KBM-7 (cell line): ENCODE measurements around the gene INSIG2.

ENCODE experiments used
- DNase-seq: peaks from one replicate; pipeline ENCODE4 v3.0.0-alpha.2; 2015
- in situ Hi-C: fragments of 300-500 bp; cut with MboI; formaldehyde crosslinking; loops from 2 replicates; pipeline ENCODE4 v1.14.3; 2020; ENCODE audit warnings: low sequenced_read_pairs, low pct_unique_long_range_greater_than_20kb, mixed read lengths

The INSIG2 gene

DNA sequence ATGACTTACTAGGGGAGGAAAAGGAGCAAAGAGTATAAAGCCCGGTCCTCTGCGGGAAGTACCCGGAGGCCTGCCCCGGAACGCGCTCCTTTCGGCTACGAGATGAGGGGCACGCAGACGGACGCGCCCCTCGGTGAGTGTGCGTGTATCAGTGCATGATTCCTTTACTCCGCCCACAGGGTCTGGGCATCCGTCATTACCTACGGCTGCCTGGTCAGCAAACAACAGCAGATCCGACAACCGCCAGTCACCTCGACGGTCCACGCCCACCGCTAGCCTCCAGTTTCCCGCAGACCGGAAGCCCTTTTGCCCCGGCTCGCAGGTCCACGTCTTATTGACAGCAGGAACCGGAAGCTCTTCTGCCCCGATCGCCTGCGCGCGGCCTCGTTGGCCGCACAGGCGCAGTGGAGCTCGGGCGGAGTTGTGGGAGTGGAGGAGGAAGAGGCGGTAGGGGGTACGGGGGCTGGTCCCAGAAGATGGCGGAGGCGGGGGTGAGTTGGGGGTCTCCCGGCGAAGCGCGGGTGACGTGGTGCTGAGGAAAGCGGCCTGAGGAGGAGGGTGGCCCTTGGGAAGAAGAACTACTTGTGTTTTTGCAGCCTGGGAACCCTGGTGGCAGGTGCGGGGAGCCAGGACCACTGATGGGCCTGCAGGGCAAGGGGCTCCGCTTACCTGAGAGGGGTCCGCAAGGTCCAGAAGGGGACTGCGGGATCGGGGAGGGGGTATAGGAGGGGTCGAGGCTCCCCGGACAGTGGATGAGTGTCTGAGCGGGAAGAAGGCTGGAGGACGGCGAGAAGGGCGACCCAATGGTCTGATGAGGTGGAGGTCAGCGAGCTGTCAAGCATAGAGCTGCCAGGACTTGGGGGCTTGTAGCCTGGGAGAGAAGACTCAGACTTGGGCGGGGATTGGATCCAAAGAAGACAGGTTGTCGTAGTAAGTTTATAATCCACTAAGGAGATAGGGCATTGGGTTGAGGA, at the start of gene INSIG2:
Gene INSIG2, plus strand, starts transcription at position 421 of the 974 bp plus-strand sequence. CDS start 8,086 bp downstream, outside the sequence.
- peak; percentile 98 for DNase-seq
- in situ Hi-C loops, result no loop called here

DNA sequence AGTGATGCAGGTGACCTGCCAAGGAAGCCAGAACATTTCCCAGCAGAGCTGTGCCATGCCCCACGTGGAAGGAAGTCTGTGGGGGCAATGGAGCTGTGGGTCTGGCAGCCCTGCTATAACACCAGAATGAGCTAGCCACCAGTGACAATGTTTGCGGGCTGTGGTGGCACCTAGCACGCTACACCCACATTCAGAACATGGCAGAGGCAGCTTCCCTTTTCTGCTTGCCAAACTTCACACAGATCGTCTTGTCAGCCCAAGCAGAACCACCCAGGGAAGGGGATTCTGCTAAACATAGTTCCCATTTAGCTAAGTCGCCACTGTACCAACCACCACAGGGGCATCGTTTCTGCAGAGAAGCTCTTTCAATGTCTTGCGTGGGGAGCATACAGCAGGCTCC, 47.4 kb upstream of the INSIG2 start:
- DNase-seq, result no peak
- in situ Hi-C loops, result loop anchor here (25.0 kb wide), 1 partner anchor 821 kb away; no protein-coding TSS in a partner anchor

DNA sequence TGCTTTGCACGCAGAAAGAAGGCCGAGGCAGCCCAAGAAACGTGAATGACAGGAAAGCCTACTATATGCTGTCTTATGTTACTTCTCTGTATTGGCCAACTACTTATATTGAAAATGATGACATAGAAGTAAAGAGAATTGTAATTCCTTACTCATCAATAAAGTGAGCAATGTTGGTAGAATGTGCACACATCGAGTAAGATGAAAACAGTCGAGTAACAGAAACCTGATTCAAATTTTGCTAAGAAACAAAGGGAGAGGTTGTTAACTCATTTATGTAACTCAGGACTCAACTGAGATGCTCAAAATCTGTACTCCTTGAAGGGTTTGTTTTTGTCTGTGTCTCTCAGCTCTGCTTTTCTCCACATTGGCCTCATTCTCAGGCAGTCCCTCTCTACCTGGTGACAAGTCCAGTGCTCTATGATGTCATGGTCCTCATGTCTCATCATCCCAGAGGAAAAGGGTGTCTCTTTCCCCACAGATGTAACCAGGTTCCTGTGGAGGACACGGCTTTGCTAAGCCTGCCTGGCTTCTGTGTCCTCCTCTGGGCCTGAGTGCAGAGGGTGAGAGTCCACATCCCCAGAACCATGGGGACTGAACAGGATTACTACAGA, 44.1 kb upstream of the INSIG2 start:
- DNase-seq, result no peak
- in situ Hi-C loops, result loop anchor here (25.0 kb wide), 1 partner anchor 818 kb away; no protein-coding TSS in a partner anchor

DNA sequence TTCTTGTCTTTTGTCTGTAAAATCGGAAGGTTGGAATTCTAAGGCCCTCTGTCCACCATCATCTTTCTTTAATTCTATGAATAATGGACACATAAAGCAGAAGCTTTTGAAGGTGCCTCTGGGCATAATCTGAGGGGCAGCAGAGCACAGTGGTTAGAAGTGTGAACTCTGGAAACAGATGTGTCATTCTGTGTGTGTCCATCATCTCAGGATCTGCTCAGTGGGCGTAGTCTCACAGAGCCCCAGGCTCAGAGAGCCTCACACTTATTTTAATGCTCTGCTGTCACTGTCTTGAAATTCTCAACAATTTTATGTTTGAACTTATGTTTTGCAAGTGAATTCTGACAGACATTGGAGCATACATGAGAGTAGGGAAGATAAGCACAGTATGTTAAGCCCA, 43.4 kb upstream of the INSIG2 start:
- in situ Hi-C loops, result loop anchor here (25.0 kb wide), 1 partner anchor 817 kb away; no protein-coding TSS in a partner anchor
- DNase-seq, result no peak

DNA sequence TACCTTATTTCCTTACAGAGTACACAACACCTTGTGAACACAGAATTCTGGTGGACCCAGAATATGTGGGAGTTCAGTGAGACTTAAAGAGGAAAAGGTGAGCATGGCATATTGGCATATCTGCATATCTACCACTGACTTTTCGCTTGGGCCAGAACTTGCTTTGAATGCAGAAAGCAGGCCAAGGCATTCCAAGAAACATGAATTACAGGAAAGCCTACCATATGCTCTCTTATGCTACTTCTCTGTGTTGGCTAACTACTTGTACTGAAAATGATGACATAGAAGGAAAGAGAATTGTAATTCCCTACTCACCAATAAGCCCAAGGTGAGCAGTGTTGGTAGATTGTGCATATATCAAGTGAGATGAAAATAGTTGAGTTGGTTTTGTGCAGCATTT, 43.0 kb upstream of the INSIG2 start:
- in situ Hi-C loops, result loop anchor here (25.0 kb wide), 1 partner anchor 817 kb away; no protein-coding TSS in a partner anchor
- no peak for DNase-seq

DNA sequence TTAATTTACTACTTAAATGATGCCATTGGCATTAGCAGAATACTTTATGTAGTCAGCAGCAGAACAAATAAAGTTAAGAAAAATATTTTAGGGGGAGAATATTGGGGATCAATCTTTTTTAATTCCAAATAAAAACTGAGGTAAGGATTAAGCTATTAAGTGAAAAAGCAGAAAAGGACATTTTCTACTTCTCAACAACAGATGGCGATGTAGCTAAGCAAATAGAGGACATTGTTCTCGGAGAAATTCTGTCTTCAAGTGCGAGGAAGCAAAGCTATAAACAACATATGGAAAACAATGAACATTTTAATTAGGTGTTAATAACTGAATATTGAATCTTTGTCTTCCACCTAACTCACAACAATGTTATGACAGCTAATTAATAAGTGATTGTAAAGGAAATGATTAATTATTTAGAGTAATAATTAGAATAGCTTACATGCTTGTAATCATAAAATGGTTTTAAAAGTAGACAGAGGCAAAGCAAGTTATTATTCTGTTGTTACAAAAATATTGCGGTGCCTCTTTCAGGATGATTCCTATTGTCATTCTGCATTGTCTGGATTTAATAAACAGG, 41.5 kb upstream of the INSIG2 start:
- peak; percentile 29 for DNase-seq
- in situ Hi-C loops, result loop anchor here (25.0 kb wide), 1 partner anchor 816 kb away; no protein-coding TSS in a partner anchor

DNA sequence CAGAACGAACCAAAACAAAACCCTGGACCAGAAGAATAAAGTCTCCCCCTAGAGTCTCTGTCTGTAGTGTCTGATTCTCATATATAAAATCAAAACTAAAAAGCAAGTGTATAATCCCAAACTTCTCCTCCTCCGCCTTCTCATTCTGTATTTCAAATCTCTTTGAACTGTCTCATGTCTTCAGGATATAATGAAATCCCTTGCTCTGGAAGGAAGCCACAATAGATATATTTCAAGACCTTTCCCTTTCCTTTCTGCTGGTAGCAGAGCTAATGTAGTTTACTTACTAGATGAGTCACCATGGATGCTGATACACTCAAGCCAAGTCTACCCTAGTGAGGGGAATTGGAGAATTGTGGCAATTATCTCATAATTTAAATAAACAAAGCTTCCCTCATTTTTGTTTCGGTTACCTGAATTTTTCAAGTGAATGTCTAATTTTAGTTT, 40.9 kb upstream of the INSIG2 start:
- DNase-seq, result no peak
- in situ Hi-C loops, result loop anchor here (25.0 kb wide), 1 partner anchor 815 kb away; no protein-coding TSS in a partner anchor

DNA sequence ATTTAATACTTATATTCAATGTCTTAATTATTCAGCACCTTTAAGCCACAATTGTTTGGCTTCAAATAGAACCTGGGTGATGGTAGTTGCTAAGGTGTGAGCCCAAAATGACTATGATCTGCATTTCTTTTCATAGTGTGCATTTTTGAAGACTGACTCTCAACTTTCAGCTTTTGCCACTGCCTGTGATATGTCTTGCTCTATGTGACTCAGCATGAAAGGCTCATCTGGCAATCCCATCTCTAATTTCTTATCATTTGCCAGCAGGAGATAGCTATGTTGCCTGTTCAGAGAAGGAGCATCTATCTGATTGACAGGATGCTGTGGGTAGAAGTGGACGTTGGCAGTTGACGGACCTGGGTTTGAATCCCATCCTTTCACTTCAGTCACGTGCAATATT, 39.9 kb upstream of the INSIG2 start:
- in situ Hi-C loops, result loop anchor here (25.0 kb wide), 1 partner anchor 814 kb away; no protein-coding TSS in a partner anchor

DNA sequence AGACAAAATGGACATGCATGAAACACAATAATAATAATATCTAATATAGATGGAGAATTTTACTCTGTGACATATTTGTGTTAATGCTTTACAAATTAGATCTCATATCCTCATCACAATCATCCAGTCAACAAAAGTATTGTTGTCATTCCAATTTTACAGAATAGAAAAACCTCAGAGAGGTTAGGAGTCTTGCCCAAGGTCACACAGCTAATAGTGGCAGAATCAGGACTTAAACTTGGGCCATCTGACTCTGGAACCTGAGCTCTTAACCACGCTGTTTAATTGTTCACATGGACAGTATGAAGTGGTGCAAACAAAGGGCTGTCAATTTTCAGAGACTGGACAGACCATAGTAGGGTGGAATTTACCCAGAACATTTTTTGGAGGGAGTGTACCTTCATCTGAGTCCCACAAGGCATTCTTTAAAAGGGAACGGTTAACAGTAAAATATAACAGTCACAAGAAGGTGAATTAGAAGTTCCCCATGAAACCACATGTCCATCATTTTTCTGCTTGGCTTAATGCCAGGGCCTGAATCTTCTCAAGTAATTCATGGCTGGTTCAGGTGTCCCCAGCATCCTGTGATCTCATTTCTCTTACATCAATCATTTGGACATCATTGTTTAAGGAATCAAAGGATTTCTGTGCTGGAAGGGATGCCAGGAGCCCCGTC, 39.0 kb upstream of the INSIG2 start:
- no peak for DNase-seq
- in situ Hi-C loops, result loop anchor here (25.0 kb wide), 1 partner anchor 813 kb away; no protein-coding TSS in a partner anchor

More for the DNA sequence above, 39.9 kb upstream of the INSIG2 start:
- no peak for DNase-seq

DNA sequence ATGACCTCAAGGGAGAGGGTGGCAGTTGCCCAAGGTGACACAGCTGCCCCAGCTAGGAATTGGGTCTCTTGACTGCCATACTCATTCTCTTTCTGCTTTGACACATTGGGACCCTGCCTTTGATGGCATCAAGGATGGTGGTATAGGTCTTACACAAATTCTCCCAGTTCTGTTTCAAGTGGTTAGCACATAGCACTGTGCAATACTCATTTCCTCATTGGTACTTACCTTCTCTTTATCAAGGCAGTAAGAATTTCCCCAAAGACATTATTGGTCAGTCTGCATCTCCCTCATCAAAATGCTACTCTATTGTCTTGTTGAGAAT, 38.5 kb upstream of the INSIG2 start:
- DNase-seq, result no peak
- in situ Hi-C loops, result loop anchor here (25.0 kb wide), 1 partner anchor 813 kb away; no protein-coding TSS in a partner anchor

DNA sequence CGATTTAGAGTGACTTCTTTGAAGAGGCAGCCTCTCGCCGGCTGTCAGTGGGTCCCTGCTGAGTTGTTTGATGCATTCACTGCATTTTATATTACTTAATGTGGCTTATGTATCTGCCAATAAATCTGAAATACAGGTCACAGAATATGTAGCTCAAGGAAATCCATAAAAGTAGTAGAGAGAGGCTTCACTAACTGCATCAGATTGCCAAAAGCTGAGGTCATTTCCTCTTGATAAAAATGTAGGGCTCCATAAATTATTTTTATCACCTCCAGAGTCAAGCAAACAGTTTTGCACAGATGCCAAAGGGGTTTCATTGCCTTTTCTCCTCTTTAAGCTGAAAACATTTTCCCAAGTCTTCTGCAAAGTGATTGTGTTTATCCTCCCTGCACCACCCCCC, 37.9 kb upstream of the INSIG2 start:
- no peak for DNase-seq
- in situ Hi-C loops, result no loop called here

DNA sequence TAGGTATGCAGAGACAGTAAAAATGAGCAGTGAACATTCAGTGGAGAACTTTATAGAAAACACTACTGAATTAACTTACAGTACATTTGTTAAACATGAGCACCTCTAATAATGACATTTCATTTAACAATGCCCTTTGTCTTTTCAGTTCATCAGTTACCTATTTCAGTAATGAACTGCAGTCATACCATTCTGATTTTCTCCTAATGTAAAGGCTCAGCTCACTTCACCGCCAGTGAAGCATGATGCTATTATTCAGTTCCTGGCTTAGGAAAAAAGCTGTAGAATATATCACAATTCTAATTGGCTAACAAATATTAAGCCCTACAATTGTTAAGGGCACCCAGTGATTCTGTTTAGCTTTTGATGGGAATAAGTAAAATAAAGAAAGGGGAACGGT, 37.3 kb upstream of the INSIG2 start:
- in situ Hi-C loops, result no loop called here
- DNase-seq, result no peak

DNA sequence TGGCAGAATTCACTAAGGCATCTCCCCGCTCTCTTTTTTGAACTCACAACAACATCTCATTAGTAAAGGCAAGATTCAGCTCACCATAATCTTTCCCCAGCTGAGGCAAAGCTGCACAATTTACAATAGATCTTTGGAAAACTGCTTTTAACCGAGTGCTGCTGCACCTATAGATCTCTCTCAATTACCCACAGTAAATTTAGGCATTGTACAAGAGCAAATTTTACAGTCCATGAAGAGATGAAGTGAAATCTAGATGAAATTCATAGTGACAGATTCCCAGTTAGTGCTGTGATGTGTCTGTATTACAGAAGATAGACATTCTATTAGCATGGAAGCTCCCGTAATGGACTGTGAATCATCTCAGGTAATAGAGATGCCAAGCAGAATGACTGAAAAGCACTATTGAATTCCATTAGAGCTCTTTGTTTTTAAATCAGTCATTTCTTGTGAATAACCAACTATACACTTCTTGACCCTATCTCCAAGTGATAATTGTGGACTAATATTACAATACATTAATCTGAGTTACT, 36.4 kb upstream of the INSIG2 start:
- no peak for DNase-seq
- in situ Hi-C loops, result no loop called here

DNA sequence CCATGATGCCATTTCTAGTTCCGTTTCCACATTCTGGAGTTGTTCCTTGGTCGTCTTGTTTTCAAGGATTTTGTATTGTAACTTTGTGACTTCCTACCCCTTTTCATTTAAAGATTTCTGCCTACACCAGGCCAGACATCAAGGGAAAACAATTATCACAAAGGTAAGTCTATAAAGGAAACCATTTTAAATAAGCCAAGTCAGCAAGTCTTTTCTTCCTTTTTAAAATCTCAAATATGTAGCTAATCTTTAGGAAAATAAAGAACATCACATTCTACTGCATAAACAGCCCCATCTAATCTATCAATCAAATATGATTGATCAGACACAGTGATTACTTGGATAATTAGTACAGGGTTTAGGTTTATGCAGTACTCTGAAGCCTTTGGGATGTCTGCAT, 35.8 kb upstream of the INSIG2 start:
- DNase-seq, result no peak
- in situ Hi-C loops, result no loop called here

DNA sequence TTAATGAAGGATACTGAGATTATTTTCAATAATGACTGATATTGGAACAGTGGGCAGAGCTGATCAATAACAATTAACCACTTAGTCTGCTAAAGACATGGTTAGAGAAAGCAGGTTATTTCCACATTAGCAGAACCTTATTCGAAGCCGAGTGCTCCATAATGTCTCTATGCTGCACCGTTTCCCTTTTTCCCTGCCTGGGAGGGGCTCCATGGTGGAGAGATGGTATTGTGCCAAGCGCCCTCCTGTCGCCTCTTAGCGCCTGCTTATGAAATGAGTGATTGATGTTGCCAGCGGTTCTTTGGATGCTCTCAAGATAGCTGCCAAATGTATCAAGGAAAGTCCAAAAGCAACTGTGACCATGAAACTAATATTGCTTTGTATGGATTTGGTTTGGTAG, 34.6 kb upstream of the INSIG2 start:
- no peak for DNase-seq
- in situ Hi-C loops, result no loop called here

DNA sequence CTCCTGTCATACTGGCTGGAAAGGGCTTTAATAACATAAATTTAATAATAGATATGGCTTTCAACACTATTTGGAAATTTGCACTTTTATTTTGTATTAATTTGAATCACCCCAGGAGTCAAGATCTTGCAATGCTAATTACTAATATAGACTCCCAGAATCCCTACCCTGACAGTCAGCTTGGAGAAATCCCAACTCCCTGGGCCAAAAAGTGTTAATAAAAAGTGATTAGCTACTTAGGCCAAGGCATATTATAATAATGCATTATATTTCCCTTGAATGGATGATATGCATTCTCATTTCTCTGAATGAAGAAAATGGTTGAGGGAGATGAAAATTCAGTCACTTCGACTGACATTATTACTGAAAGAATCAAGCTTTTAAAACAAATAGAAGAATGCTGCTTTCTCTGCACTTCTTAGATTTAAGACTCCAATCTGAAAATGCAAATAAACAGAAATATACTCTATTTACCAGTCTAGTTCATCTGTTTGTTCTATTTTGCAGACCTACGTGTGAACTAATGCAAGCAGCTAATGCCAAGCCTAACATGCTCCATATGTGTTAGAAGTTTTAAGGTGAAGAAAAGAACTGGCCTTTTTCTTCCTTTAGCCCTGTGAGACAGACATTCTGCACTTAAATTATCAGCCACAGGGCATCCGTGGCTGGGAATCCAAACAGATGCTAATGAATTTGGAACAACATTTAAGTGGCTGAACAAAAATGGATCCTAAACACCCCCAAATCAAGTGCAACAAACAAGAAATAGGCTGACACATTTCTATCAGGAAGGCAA, 33.9 kb upstream of the INSIG2 start:
- in situ Hi-C loops, result no loop called here
- DNase-seq, result no peak

DNA sequence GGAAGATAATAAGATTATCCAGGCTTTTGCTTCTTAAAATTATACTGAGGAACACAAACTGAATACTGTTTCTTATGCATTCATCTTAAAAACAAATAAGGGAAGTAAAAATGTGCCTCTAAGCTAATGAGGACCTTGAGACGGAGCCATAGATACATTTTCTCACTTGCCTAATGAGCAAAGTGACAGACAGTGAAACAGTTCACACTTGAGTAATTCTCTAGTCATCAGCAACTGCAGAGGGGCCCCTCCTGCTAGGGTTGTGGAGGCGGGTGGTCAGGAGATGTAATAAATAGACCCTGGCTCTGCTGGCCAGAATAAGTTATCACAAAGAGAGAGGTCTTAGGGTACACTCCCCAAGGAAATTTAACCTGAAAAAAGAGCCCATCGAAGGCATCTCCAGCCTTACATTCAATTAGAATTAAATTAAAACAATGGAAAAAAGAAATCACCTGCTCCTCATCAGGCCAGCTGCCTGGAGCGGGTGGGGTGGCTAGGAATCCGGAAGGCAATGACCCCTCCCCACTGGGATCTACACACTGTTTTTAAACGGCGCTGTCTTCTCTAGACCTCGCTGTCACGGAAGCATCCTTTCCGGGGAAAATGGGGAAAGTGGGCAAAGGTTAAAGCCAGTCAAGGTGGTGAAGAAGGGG, 32.6 kb upstream of the INSIG2 start:
- in situ Hi-C loops, result no loop called here
- no peak for DNase-seq

DNA sequence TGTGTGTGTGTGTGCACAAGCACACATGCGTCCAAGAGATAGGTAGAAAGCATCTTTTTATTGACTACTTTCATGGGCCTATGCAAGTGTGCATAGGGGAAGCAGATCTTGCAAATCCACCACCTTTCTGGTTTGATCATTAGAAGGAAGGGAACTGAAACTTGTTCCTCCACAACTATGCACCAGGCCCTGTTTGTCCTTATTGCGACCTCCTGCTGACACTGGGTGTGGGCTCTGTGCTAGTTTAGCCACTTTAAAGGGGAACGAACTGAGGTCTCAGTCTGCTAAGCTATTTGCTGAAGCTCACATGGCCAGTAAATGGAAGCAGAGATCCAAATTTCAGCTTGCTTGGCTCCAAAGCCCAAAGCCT, 32.1 kb upstream of the INSIG2 start:
- no peak for DNase-seq
- in situ Hi-C loops, result no loop called here
